HepG2 (cell line): ENCODE data around the gene DUSP9. TPM values are rescaled to one million over a fixed set of nuclear protein-coding genes. Genes with fewer than 3 reads are reported as not detected.

Experiments
- ATAC-seq: fragments of 200-7000 bp; cut with Tn5 transposase; 3 replicates; pipeline ENCODE4 v1.9.1; 2020; ENCODE audit warnings: mild to moderate bottlenecking, moderate library complexity
- BruUV-seq: library from RNA; stranded (reverse); fragments of 400-500 nt; replicated peaks from 2 replicates; lab custom pipeline; 2021; lab: Mats Ljungman, UMichigan
- CTCF ChIA-PET: fragments of 300-600 bp; formaldehyde crosslinking; extraction: SDS; loops from one replicate; lab custom pipeline; 2021; ENCODE audit warnings: low total read pairs, inconsistent platforms, low intra/inter-chr PET ratio; lab: Yijun Ruan, JAX
- POLR2A ChIA-PET: fragments of 350-600 bp; sonication (Branson Sonifier 250); formaldehyde crosslinking; loops from one replicate; lab custom pipeline; 2020; ENCODE audit warnings: antibody characterized with exemption, inconsistent platforms; lab: Yijun Ruan, JAX
- DNase-seq: peaks from one replicate; pipeline ENCODE4 v3.0.0-alpha.2; 2015; ENCODE audit warnings: low spot score
- FAIRE-seq: peaks from 3 replicates; lab custom pipeline; 2011; peaks lifted over from hg19 to GRCh38; lab: Jason Lieb, UNC
- H2AFZ ChIP-seq: one replicate; pipeline ENCODE4 v1.6.1; 2011; ENCODE audit warnings: low read length, inconsistent platforms
- H3K27ac ChIP-seq: fragments of 300-600 bp; 3 replicates; pipeline ENCODE4 v1.8.0; 2011; ENCODE audit warnings: mixed run types, mild to moderate bottlenecking, mixed read lengths, low read length, inconsistent platforms; ENCODE audit not compliant: insufficient read depth; ENCODE audit errors: extremely low read length
- H3K27me3 ChIP-seq, 2 experiments: fragments of 200-600 bp in 1 of 2; 2 replicates in 1 of 2; 3 replicates in 1 of 2; pipeline versions ENCODE4 v1.6.0 to v1.8.0; 2011; ENCODE audit warnings: low read length in 2 of 2, mild to moderate bottlenecking in 2 of 2, moderate library complexity in 2 of 2, inconsistent platforms in 1 of 2; ENCODE audit not compliant: insufficient read depth in 2 of 2, control insufficient read depth in 1 of 2
- H3K36me3 ChIP-seq, 2 experiments: fragments of 200-600 bp in 1 of 2; replicated peaks in 1 of 2; 2 replicates in 1 of 2; 3 replicates in 1 of 2; pipeline versions ENCODE4 v1.5.1 to v1.8.0; 2011; ENCODE audit warnings: low read length in 2 of 2, inconsistent platforms in 1 of 2; ENCODE audit not compliant: insufficient read depth in 2 of 2, control insufficient read depth in 1 of 2
- H3K4me1 ChIP-seq: 2 replicates; pipeline ENCODE4 v1.5.1; 2012; ENCODE audit warnings: low read length, inconsistent platforms; ENCODE audit not compliant: insufficient read depth
- H3K4me2 ChIP-seq: 2 replicates; pipeline ENCODE4 v1.6.0; 2011; ENCODE audit warnings: low read depth, low read length, inconsistent platforms
- H3K4me3 ChIP-seq, 3 experiments: fragments of 200-600 bp in 1 of 3; sonication (generic), shearing (Covaris generic) in 1 of 3; replicated peaks in 1 of 3; 2 replicates each; pipeline ENCODE4 v1.5.1; 2011 to 2016; ENCODE audit warnings: low read length in 3 of 3, inconsistent platforms in 2 of 3, low read depth in 2 of 3, mild to moderate bottlenecking in 2 of 3, control low read depth in 1 of 3, mixed read lengths in 1 of 3; ENCODE audit not compliant: insufficient read depth in 1 of 3
- H3K79me2 ChIP-seq: one replicate; pipeline ENCODE4 v1.6.1; 2011; ENCODE audit warnings: low read length, inconsistent platforms; ENCODE audit not compliant: insufficient read depth
- H3K9ac ChIP-seq: 2 replicates; pipeline ENCODE4 v1.6.0; 2011; ENCODE audit warnings: mild to moderate bottlenecking, low read depth, low read length, inconsistent platforms; ENCODE audit not compliant: insufficient read depth
- H3K9me3 ChIP-seq: 2 replicates; pipeline ENCODE4 v1.5.1; 2012; ENCODE audit warnings: mild to moderate bottlenecking, low read length
- H4K20me1 ChIP-seq: 2 replicates; pipeline ENCODE4 v1.6.0; 2011; ENCODE audit warnings: inconsistent platforms, mild to moderate bottlenecking, low read length, moderate library complexity; ENCODE audit not compliant: insufficient read depth
- BHLHE40 ChIP-seq: IDR thresholded peaks from 2 replicates; pipeline ENCODE4 v1.6.1; 2011; ENCODE audit warnings: low read length, improper control_type of control experiment
- CHD2 ChIP-seq: IDR thresholded peaks from 2 replicates; pipeline ENCODE4 v1.6.1; 2011; ENCODE audit warnings: low read depth, low read length, improper control_type of control experiment
- HNRNPL ChIP-seq: fragments of 200-400 bp; formaldehyde crosslinking; IDR thresholded peaks from 2 replicates; pipeline ENCODE4 v1.6.1; 2017; ENCODE audit warnings: mild to moderate bottlenecking, low read depth, low read length
- MZF1 ChIP-seq: sonication (generic); formaldehyde crosslinking; IDR thresholded peaks from 2 replicates; pipeline ENCODE4 v1.8.1; 2023; ENCODE audit warnings: mild to moderate bottlenecking, missing genetic modification reagents, borderline replicate concordance
- NR0B2 ChIP-seq: sonication (generic); formaldehyde crosslinking; IDR thresholded peaks from 2 replicates; pipeline ENCODE4 v1.4.0; 2020; ENCODE audit warnings: mild to moderate bottlenecking, missing genetic modification reagents
- RERE ChIP-seq: IDR thresholded peaks from 2 replicates; pipeline ENCODE4 v1.6.1; 2016; ENCODE audit warnings: low read depth, missing genetic modification reagents, missing compliant biosample characterization
- ZBTB44 ChIP-seq: sonication (generic); formaldehyde crosslinking; IDR thresholded peaks from 2 replicates; pipeline ENCODE4 v1.4.0; 2020; ENCODE audit warnings: missing genetic modification reagents
- ZBTB8A ChIP-seq: sonication (generic); formaldehyde crosslinking; IDR thresholded peaks from 2 replicates; pipeline ENCODE4 v1.4.0; 2020; ENCODE audit warnings: mild to moderate bottlenecking, low read depth, missing genetic modification reagents, borderline replicate concordance
- ZNF546 ChIP-seq: sonication (generic); formaldehyde crosslinking; conservative IDR thresholded peaks from 2 replicates; pipeline ENCODE4 v1.8.1; 2023; ENCODE audit warnings: mild to moderate bottlenecking, missing genetic modification reagents
- WGBS: methylation state at CpG from one replicate; pipeline ENCODE4 v1.1.6; 2017; ENCODE audit warnings: low lambda C conversion rate; 5-methylcytosine and 5-hydroxymethylcytosine counted together
- in situ Hi-C: cut with HindIII; loops from 2 replicates; pipeline ENCODE4 v1.10.0; 2017; ENCODE audit warnings: low pct_unique_long_range_greater_than_20kb; ENCODE audit not compliant: extremely low pct_ligation_motif_present
- intact Hi-C: fragments of 100-400 bp; cut with micrococcal nuclease; formaldehyde crosslinking; loops from one replicate; pipeline ENCODE4 v1.10.0; 2022; ENCODE audit not compliant: unreplicated experiment
- polyA plus RNA-seq, 8 experiments: library from polyadenylated mRNA; depleted of rRNA in 3 of 8; stranded (reverse) in 7 of 8; unstranded in 1 of 8; fragments of >200 nt; fragmentation: Illumina TruSeq in 4 of 8; extraction: Trizol in 4 of 8; gene quantifications; 2 replicates each; pipeline versions ENCODE4 v1.2.1 to v1.2.3, GENCODE V29; 2011 to 2016; ENCODE audit warnings: low read depth in 4 of 8, missing spikeins in 1 of 8, mixed read lengths in 1 of 8; ENCODE audit not compliant: insufficient read depth in 1 of 8
- total RNA-seq, 5 experiments: library from RNA; depleted of rRNA; stranded (reverse); fragments of >200 nt; fragmentation: Illumina TruSeq; extraction: Trizol; gene quantifications; 2 replicates each; pipeline ENCODE4 v1.2.3, GENCODE V29; 2016; ENCODE audit warnings: low read depth in 1 of 5

DUSP9 gene
- total and polyA plus RNA-seq, 2 of the 13 experiments (the other 11 are each of a cell fraction or from before 2014, with no cell fraction given): 235 to 435 TPM

- DNase-seq (no peak), FAIRE-seq (no peak), ATAC-seq (no peak)
- ChIA-PET POLR2A (no interaction called here), CTCF (no interaction called here)
- H3K27me3 ChIP-seq: no peaks in the 10 kb centered on the region
- no peaks in the 10 kb centered on the region for H3K79me2 ChIP-seq
- peaks cover 80% of the 10 kb centered on the region for H3K4me1 ChIP-seq
- intact Hi-C loops (no loop called here), in situ Hi-C loops (no loop called here)
- no peak overlapping the region for H3K4me3 ChIP-seq
- no peak overlapping the region for H2AFZ ChIP-seq
- WGBS: no CpG with 5 or more reads among the region's 15 CpGs
- no peak overlapping the region for H3K9ac ChIP-seq
- H3K27ac ChIP-seq: no peak overlapping the region
- H3K36me3 ChIP-seq: no peaks in the 10 kb centered on the region
- TF ChIP-seq HNRNPL: 0 out of 2 replicates have a peak, but pooled peaks have one; percentile 65
- no peak for TF ChIP-seq NR0B2 (CRISPR knock-in tag)
- BruUV-seq: no TSS peak
- H4K20me1 ChIP-seq: no peaks in the 10 kb centered on the region
- H3K4me2 ChIP-seq: no peak overlapping the region
- no peaks in the 10 kb centered on the region for H3K9me3 ChIP-seq
Observed at GRCh38 chrX:153633607-153634180, 13.3 kb upstream of the DUSP9 start.

- Histone ChIP-seq H3K4me1 (peaks cover 80% of the 10 kb centered on the region), H3K4me3 (no peak overlapping the region), H4K20me1 (no peaks in the 10 kb centered on the region), H3K79me2 (no peaks in the 10 kb centered on the region), H3K9ac (no peak overlapping the region), H3K27ac (peak overlapping the region; percentile 35), H3K9me3 (no peaks in the 10 kb centered on the region), H3K36me3 (no peaks in the 10 kb centered on the region), H3K4me2 (peak overlapping the region; percentile 39; the same call in 1 of the 2 replicates), H2AFZ (no peak overlapping the region), H3K27me3 (no peaks in the 10 kb centered on the region)
- ATAC-seq: no peak
- DNase-seq: no peak
- ChIA-PET POLR2A (interaction anchor here (2.1 to 4.2 kb wide), 4 partner anchors 8 to 24 kb away, joined by 5 to 156 read pairs (median 42); partner anchors contain the start of gene DUSP9), CTCF (no interaction called here)
- in situ Hi-C loops: no loop called here
- no peak for FAIRE-seq
- intact Hi-C loops: no loop called here
- no TSS peak for BruUV-seq
- WGBS: 100% methylated on average over 3 of the region's 9 CpGs
- TF ChIP-seq MZF1: no peak
- no peak for TF ChIP-seq CHD2
- TF ChIP-seq ZNF546 (CRISPR knock-in tag): no peak
- no peak for TF ChIP-seq ZBTB8A
- TF ChIP-seq BHLHE40: no peak
- no peak for TF ChIP-seq ZBTB44 (CRISPR knock-in tag)
- no peak for TF ChIP-seq RERE (CRISPR knock-in tag)
Observed at GRCh38 chrX:153634236-153634635, 12.8 kb upstream of the DUSP9 start.
